Measurements from ENCODE around the gene REX1BD.

Gene REX1BD

GRCh38 chr19:18580311-18580710 lies 8.3 kb upstream of the REX1BD start:
- TF ChIP-seq CTCF (IDR thresholded peaks at IDR 0.05; ENCODE audit: borderline replicate concordance, extremely low read depth, low read length, poor library complexity, severe bottlenecking) (no peak), EZH2 (IDR thresholded peaks at IDR 0.05; ENCODE audit: borderline replicate concordance, low read depth, low read length, severe bottlenecking) (no peak)
- H3K4me3 ChIP-seq (ENCODE audit: low read depth in 1 of 2, low read length in 2 of 2): no peak overlapping the region
- no peak overlapping the region for H3K9ac ChIP-seq (ENCODE audit: low read depth, low read length)
- peaks cover 1% of the 10 kb centered on the region; the same call in 1 of the 2 replicates for H3K4me1 ChIP-seq (ENCODE audit: insufficient read depth, low read length)
- DNase-seq (no peak), ATAC-seq (ENCODE audit: insufficient read depth, low read depth) (no peak)
- no peaks in the 10 kb centered on the region for H3K9me3 ChIP-seq (ENCODE audit: insufficient read depth, low read length, severe bottlenecking)
- no peak overlapping the region for H3K27ac ChIP-seq (ENCODE audit: low read length)
- H2AFZ ChIP-seq (ENCODE audit: low read depth, low read length): no peak overlapping the region
- no peaks in the 10 kb centered on the region; the same call in 1 of the 2 replicates for H4K20me1 ChIP-seq (ENCODE audit: insufficient read depth, low read length)
- H3K4me2 ChIP-seq (ENCODE audit: insufficient read depth, low read length): no peak overlapping the region
- peaks cover 11% of the 10 kb centered on the region for H3K36me3 ChIP-seq (ENCODE audit: insufficient read depth, low read length)
- H3K27me3 ChIP-seq (ENCODE audit: insufficient read depth, low read length, poor library complexity): no peaks in the 10 kb centered on the region
- no peaks in the 10 kb centered on the region for H3K79me2 ChIP-seq (ENCODE audit: insufficient read depth, low read length)

- Histone ChIP-seq H3K9me3 (ENCODE audit: insufficient read depth, low read length, severe bottlenecking) (no peaks in the 10 kb centered on the region), H3K27ac (ENCODE audit: low read length) (no peak overlapping the region), H3K27me3 (ENCODE audit: insufficient read depth, low read length, poor library complexity) (no peaks in the 10 kb centered on the region), H4K20me1 (ENCODE audit: insufficient read depth, low read length) (peaks cover 7% of the 10 kb centered on the region), H3K4me2 (ENCODE audit: insufficient read depth, low read length) (no peak overlapping the region), H3K4me3 (ENCODE audit: low read depth in 1 of 2, low read length in 2 of 2) (no peak overlapping the region), H3K79me2 (ENCODE audit: insufficient read depth, low read length) (peaks cover 14% of the 10 kb centered on the region), H3K36me3 (ENCODE audit: insufficient read depth, low read length) (peaks cover 8% of the 10 kb centered on the region), H3K4me1 (ENCODE audit: insufficient read depth, low read length) (peaks cover 37% of the 10 kb centered on the region), H3K9ac (ENCODE audit: low read depth, low read length) (no peak overlapping the region), H2AFZ (ENCODE audit: low read depth, low read length) (no peak overlapping the region)
- no peak for TF ChIP-seq EZH2 (IDR thresholded peaks at IDR 0.05; ENCODE audit: borderline replicate concordance, low read depth, low read length, severe bottlenecking)
- TF ChIP-seq CTCF (IDR thresholded peaks at IDR 0.05; ENCODE audit: borderline replicate concordance, extremely low read depth, low read length, poor library complexity, severe bottlenecking): no peak
- ATAC-seq (ENCODE audit: insufficient read depth, low read depth) (no peak), DNase-seq (no peak)
Observed at GRCh38 chr19:18586306-18586705, 2.3 kb upstream of the REX1BD start.

- H3K27me3 ChIP-seq (ENCODE audit: insufficient read depth, low read length, poor library complexity): no peaks in the 10 kb centered on the region
- H3K9me3 ChIP-seq (ENCODE audit: insufficient read depth, low read length, severe bottlenecking): no peaks in the 10 kb centered on the region
- peak overlapping the region; percentile 85 for H3K27ac ChIP-seq (ENCODE audit: low read length)
- H3K4me1 ChIP-seq (ENCODE audit: insufficient read depth, low read length): peaks cover 37% of the 10 kb centered on the region
- peaks cover 8% of the 10 kb centered on the region for H3K36me3 ChIP-seq (ENCODE audit: insufficient read depth, low read length)
- peak overlapping the region in 1 of 2 experiments; percentile 71; a peak in 2 of 4 replicates for H3K4me3 ChIP-seq (ENCODE audit: low read depth in 1 of 2, low read length in 2 of 2)
- H3K9ac ChIP-seq (ENCODE audit: low read depth, low read length): peak overlapping the region; percentile 75
- TF ChIP-seq EZH2 (IDR thresholded peaks at IDR 0.05; ENCODE audit: borderline replicate concordance, low read depth, low read length, severe bottlenecking) (no peak), CTCF (IDR thresholded peaks at IDR 0.05; ENCODE audit: borderline replicate concordance, extremely low read depth, low read length, poor library complexity, severe bottlenecking) (no peak)
- peak overlapping the region; percentile 82 for H2AFZ ChIP-seq (ENCODE audit: low read depth, low read length)
- peak overlapping the region; percentile 81 for H3K4me2 ChIP-seq (ENCODE audit: insufficient read depth, low read length)
- DNase-seq (peak; percentile 28), ATAC-seq (ENCODE audit: insufficient read depth, low read depth) (no peak)
- H4K20me1 ChIP-seq (ENCODE audit: insufficient read depth, low read length): peaks cover 7% of the 10 kb centered on the region
- peaks cover 14% of the 10 kb centered on the region for H3K79me2 ChIP-seq (ENCODE audit: insufficient read depth, low read length)
Observed at GRCh38 chr19:18587561-18587960, 1.0 kb upstream of the REX1BD start.
